ENCODE results near the gene CYB5D1. TPM values are rescaled to one million over a fixed set of nuclear protein-coding genes. Genes with fewer than 3 reads are reported as not detected.
A peak's percentile ranks its signal among the peaks of the same experiment; 100 is the strongest.
"Not testable (repeated sequence)": the region's sequence is repeated elsewhere in the genome, so short reads cannot be mapped to it uniquely, and the experiment has no call there.

CYB5D1 gene
- total RNA-seq, 2 experiments from 2014 or later, result 18.1 to 24.8 TPM

DNA sequence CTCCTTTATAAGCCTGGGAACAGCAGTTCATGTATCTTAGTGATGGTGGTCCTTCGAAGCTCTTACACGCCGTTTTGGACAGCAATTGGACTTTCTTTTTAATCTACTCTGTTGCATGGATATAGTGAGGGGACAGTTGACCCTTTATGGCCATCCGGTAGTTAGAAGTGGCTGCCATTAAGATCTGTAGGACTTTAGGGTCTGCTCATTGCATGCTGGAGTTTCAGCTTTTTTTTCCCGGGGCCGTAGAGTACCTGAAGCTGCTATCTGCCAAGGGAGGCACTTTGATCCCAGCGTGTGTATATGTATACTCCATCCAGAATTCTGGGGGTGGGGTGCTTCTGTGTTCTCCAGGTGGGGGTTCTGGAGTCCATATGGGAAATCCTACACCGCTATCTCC, 1.2 kb downstream of the CYB5D1 start:
- peaks cover 76% of the 10 kb centered on the region for H3K36me3 ChIP-seq (ENCODE audit: insufficient read depth, low read length)
- ChIA-PET POLR2A (interaction anchor here (1.4 kb wide), 1 partner anchor 26 kb away, joined by 3 read pairs; no protein-coding TSS in a partner anchor), CTCF (ENCODE audit: unreplicated experiment) (no interaction called here)
- H3K27ac ChIP-seq (ENCODE audit: low read depth, low read length, poor library complexity, severe bottlenecking), result peak overlapping the region; percentile 86
- no peak for TF ChIP-seq CTCF (conservative IDR thresholded peaks at IDR 0.05; ENCODE audit: low read length)
- no peak for TF ChIP-seq EZH2phosphoT487 (IDR thresholded peaks at IDR 0.05; ENCODE audit: borderline replicate concordance, low read depth, low read length)
- H3K4me3 ChIP-seq (ENCODE audit: low read depth, low read length, poor library complexity, severe bottlenecking), result peak overlapping the region; percentile 86
- H3K4me1 ChIP-seq (ENCODE audit: insufficient read depth, low read length, poor library complexity, severe bottlenecking), result peaks cover 59% of the 10 kb centered on the region
- BruUV-seq (replicated peaks), result no TSS peak
- intact Hi-C loops (cut with micrococcal nuclease; ENCODE audit: unreplicated experiment), result no loop called here
- H3K79me2 ChIP-seq (ENCODE audit: insufficient read depth, low read depth, low read length), result peaks cover 67% of the 10 kb centered on the region
- no peak overlapping the region for H2AFZ ChIP-seq (ENCODE audit: low read length)
- peaks cover 8% of the 10 kb centered on the region; the same call in 1 of the 2 replicates for H4K20me1 ChIP-seq (ENCODE audit: insufficient read depth, low read length)
- H3K4me2 ChIP-seq (ENCODE audit: low read length), result peak overlapping the region; percentile 95
- H3K9me3 ChIP-seq (ENCODE audit: low read length), result no peaks in the 10 kb centered on the region
- H3K9me2 ChIP-seq (ENCODE audit: insufficient read depth, low read length), result no peaks in the 10 kb centered on the region
- DNase-seq (ENCODE audit: low spot score), result no peak

DNA sequence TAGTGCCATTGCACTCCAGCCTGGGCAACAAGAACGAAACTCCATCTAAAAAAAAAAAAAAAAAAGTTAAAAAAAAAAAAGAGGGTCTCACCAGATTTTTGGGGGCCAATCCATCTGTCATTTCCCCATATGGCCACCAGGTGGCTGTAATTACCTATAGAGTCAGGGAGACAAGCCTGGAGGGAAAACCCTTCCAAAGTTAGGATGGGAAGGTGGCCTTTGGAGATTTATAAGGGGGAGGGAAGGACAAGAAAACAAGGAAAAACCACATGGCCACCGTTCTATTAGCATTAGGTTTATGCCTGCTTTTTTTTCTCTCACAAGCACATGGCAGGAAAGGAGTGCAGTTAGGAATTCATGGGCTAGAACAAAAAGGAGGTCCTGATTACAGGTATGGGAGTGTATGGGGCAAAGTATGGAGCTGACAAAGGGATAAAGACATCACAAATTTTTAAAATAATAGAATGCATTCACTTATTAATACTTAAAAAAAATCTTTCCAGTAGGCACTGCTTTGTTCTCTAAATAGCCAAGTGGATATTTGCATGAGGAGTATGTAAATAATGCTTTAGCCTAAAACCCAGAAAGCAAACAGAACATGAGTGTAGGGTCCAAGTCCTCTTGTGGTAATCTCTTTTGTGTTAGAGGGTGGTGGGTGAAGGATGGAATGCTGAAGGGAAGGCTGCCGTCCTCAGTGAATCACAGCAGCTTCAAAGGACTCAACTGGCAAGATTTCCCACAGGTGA, 5.1 kb downstream of the CYB5D1 start:
- peaks cover 8% of the 10 kb centered on the region; the same call in 1 of the 2 replicates for H4K20me1 ChIP-seq (ENCODE audit: insufficient read depth, low read length)
- H3K4me2 ChIP-seq (ENCODE audit: low read length), result peak overlapping the region; percentile 53
- H3K27ac ChIP-seq (ENCODE audit: low read depth, low read length, poor library complexity, severe bottlenecking), result peak overlapping the region; percentile 27
- H3K4me1 ChIP-seq (ENCODE audit: insufficient read depth, low read length, poor library complexity, severe bottlenecking), result peaks cover 49% of the 10 kb centered on the region
- ChIA-PET POLR2A (interaction anchor here (0.6 to 0.7 kb wide), 2 partner anchors 9 to 55 kb away, joined by 3 to 5 read pairs; no protein-coding TSS in a partner anchor), CTCF (ENCODE audit: unreplicated experiment) (no interaction called here)
- intact Hi-C loops (cut with micrococcal nuclease; ENCODE audit: unreplicated experiment), result loop anchor here (1.0 to 2.0 kb wide), 3 partner anchors 24 to 126 kb away; no protein-coding TSS in a partner anchor
- H3K9me3 ChIP-seq (ENCODE audit: low read length), result no peaks in the 10 kb centered on the region
- TF ChIP-seq CTCF (conservative IDR thresholded peaks at IDR 0.05; ENCODE audit: low read length) (peak; percentile 91), EZH2phosphoT487 (IDR thresholded peaks at IDR 0.05; ENCODE audit: borderline replicate concordance, low read depth, low read length) (no peak)
- peaks cover 62% of the 10 kb centered on the region for H3K79me2 ChIP-seq (ENCODE audit: insufficient read depth, low read depth, low read length)
- peaks cover 96% of the 10 kb centered on the region for H3K36me3 ChIP-seq (ENCODE audit: insufficient read depth, low read length)
- BruUV-seq (replicated peaks), result no TSS peak
- H3K4me3 ChIP-seq (ENCODE audit: low read depth, low read length, poor library complexity, severe bottlenecking), result peak overlapping the region; percentile 6
- no peak overlapping the region for H2AFZ ChIP-seq (ENCODE audit: low read length)
- DNase-seq (ENCODE audit: low spot score), result peak; percentile 69
- H3K9me2 ChIP-seq (ENCODE audit: insufficient read depth, low read length), result no peaks in the 10 kb centered on the region

DNA sequence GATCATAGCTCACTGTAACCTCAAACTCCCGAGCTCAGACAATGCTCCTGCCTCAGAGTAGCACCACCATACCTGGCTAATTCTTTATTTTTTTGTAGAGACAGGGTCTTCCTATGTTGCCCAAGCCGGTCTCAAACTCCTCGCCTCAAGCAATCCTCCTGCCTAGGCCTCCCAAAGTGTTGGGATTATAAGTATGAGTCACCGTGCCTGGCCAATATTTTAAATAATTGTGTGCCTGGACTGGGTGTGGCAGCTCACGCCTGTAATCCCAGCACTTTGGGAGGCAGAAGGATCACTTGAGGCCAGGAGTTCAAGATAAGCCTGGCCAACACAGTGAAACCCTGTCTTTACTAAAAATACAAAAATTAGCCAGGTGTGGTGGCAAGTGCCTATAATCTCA, 6.6 kb downstream of the CYB5D1 start:
- BruUV-seq (replicated peaks); H3K9me2 ChIP-seq (ENCODE audit: insufficient read depth, low read length); CTCF ChIA-PET (ENCODE audit: unreplicated experiment); H3K4me3 ChIP-seq (ENCODE audit: low read depth, low read length, poor library complexity, severe bottlenecking); H3K4me2 ChIP-seq (ENCODE audit: low read length); DNase-seq (ENCODE audit: low spot score); H4K20me1 ChIP-seq (ENCODE audit: insufficient read depth, low read length); intact Hi-C loops (cut with micrococcal nuclease; ENCODE audit: unreplicated experiment); H3K27ac ChIP-seq (ENCODE audit: low read depth, low read length, poor library complexity, severe bottlenecking); H2AFZ ChIP-seq (ENCODE audit: low read length); H3K9me3 ChIP-seq (ENCODE audit: low read length): not testable (repeated sequence)
- Histone ChIP-seq H3K79me2 (ENCODE audit: insufficient read depth, low read depth, low read length) (peaks cover 47% of the 10 kb centered on the region), H3K4me1 (ENCODE audit: insufficient read depth, low read length, poor library complexity, severe bottlenecking) (peaks cover 40% of the 10 kb centered on the region), H3K36me3 (ENCODE audit: insufficient read depth, low read length) (peaks cover 96% of the 10 kb centered on the region)
- POLR2A ChIA-PET, result interaction anchor here (1.4 kb wide), 1 partner anchor 14 kb away, joined by 4 read pairs; no protein-coding TSS in a partner anchor

All from OCI-LY7 (cell line).